H1 (cell line): ENCODE measurements around the gene C2CD3. TPM values are rescaled to one million over a fixed set of nuclear protein-coding genes. Genes with fewer than 3 reads are reported as not detected.

ENCODE experiments used
- CTCF ChIP-seq, 3 experiments: IDR thresholded peaks; 1 replicate in 2 of 3; 2 replicates in 1 of 3; pipeline versions ENCODE4 v1.5.1 to v1.6.1; 2011; ENCODE audit warnings: low read length in 3 of 3, mild to moderate bottlenecking in 3 of 3, inconsistent platforms in 2 of 3, low read depth in 1 of 3, moderate library complexity in 1 of 3; ENCODE audit not compliant: insufficient read depth in 1 of 3; ENCODE audit errors: control extremely low read depth in 1 of 3
- EP300 ChIP-seq, 2 experiments: IDR thresholded peaks; 1 replicate in 1 of 2; 2 replicates in 1 of 2; pipeline ENCODE4 v1.6.1; 2011 to 2012; ENCODE audit warnings: low read depth in 2 of 2, low read length in 2 of 2, mild to moderate bottlenecking in 2 of 2, borderline replicate concordance in 1 of 2, inconsistent platforms in 1 of 2, moderate library complexity in 1 of 2
- POU5F1 ChIP-seq: IDR thresholded peaks from 2 replicates; pipeline ENCODE4 v1.6.1; 2011; ENCODE audit warnings: low read depth, mild to moderate bottlenecking, low read length, moderate library complexity
- polyA plus RNA-seq, 7 experiments: library from polyadenylated mRNA; depleted of rRNA in 3 of 7; stranded (reverse) in 5 of 7; unstranded in 2 of 7; fragments of >200 nt in 5 of 7; fragments of 200-250 nt in 2 of 7; gene quantifications; 1 replicate in 5 of 7; 2 replicates in 1 of 7; 4 replicates in 1 of 7; pipeline versions ENCODE4 v1.2.1 to v1.2.3, GENCODE V29; 2011 to 2013; ENCODE audit warnings: missing spikeins in 2 of 7, mixed read lengths in 2 of 7
- total RNA-seq: library from RNA; stranded (reverse); fragmentation: NEBNext Ultra II Directional; extraction: Animal tissue kit (Norgen Biotek cat#: 25700); gene quantifications from 2 replicates; pipeline ENCODE4 v1.2.1, GENCODE V29; 2021

Gene C2CD3
- total and polyA plus RNA-seq, 2 of the 8 experiments (the other 6 are each of a cell fraction or from before 2014, with no cell fraction given): 11.0 to 29.1 TPM

GRCh38 chr11:74179234-74180052 lies 8.6 kb upstream of the C2CD3 start (continued):
- TF ChIP-seq CTCF (IDR thresholded peaks at IDR 0.05; ENCODE audit: control extremely low read depth in 1 of 3, insufficient read depth in 1 of 3, low read depth in 1 of 3, low read length in 3 of 3): no peak
- no peak for TF ChIP-seq POU5F1
- TF ChIP-seq EP300 (IDR thresholded peaks at IDR 0.05; ENCODE audit: borderline replicate concordance in 1 of 2, low read depth in 2 of 2, low read length in 2 of 2): no peak
